ENCODE measurements around the gene RASL10B.

The RASL10B gene

DNA sequence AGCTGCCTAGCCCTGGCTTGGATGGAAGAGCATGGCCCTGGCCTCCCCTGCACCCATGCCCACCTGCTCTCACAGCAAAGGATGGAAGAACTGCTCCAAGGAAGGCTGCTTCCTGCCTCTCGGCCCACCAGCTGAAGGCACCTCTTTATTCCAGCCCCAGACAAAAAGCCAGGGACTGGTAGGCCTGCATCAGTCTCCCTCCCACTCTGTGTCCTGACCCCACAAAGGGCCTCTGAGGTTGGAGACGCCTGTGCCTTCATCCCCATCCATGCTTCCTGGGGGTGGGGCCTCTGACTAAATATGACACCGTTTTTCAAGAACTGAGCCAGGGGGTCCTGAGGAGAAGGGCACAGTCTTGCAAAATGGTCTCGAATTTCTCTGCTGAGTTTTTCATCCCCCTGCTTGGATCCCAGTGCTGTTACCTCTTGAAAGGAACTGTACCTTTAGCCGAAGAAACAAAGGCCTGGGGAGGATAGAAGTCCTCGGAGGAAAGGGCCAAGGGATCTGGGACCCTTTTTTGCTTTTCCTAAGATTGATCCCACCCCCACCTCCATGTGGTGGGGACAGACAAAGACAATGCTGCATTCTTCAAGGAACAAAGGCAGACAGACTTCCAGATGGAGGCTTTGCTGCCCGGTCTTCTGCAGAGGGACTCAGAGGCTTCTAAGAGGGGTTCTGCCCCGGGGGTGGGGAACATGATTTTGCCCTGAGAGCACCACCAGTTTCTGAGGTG is 34.5 kb downstream of the RASL10B start:
- DNase-seq (ENCODE audit: low read depth), result no peak

- no peak for DNase-seq (ENCODE audit: low read depth)
These were observed 35.0 kb downstream of the RASL10B start for GRCh38 chr17:35766489-35766877.

- DNase-seq (ENCODE audit: low read depth), result peak; percentile 72
These were observed 35.6 kb downstream of the RASL10B start for GRCh38 chr17:35766903-35767510.

GRCh38 chr17:35768797-35769196 is 37.4 kb downstream of the RASL10B start:
- no peak for DNase-seq (ENCODE audit: low read depth)

DNA sequence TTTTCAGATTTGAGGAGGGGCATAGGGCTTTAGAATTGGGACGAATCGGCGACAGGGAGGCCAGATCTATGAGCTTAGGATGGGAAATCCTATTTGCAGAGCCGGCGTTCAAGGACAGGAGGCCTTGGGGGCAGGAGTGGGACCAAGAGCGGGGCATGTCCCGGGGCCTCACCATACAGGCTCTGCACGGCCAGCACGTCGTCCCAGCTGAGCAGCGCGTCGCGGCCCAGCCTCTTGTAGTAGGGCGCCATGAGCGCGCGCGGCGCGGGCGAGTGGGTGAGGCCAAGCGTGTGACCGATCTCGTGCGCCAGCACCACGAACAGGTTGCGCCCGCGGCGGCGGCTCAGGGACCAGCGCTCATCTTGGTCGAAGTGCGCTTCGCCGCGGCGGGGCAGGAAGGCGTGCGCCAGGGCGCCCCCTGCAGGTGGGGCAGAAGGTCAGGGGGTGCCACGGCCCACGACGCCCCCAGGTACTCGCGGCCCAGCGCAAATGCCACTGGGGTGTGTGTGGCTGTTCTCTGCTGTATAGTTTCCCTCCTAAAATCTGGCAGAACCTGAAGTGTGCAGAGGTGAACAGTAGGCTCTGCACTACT is 38.6 kb downstream of the RASL10B start:
- DNase-seq (ENCODE audit: low read depth), result no peak

GRCh38 chr17:35773129-35773528 is 41.7 kb downstream of the RASL10B start:
- DNase-seq (ENCODE audit: low read depth), result no peak

DNA sequence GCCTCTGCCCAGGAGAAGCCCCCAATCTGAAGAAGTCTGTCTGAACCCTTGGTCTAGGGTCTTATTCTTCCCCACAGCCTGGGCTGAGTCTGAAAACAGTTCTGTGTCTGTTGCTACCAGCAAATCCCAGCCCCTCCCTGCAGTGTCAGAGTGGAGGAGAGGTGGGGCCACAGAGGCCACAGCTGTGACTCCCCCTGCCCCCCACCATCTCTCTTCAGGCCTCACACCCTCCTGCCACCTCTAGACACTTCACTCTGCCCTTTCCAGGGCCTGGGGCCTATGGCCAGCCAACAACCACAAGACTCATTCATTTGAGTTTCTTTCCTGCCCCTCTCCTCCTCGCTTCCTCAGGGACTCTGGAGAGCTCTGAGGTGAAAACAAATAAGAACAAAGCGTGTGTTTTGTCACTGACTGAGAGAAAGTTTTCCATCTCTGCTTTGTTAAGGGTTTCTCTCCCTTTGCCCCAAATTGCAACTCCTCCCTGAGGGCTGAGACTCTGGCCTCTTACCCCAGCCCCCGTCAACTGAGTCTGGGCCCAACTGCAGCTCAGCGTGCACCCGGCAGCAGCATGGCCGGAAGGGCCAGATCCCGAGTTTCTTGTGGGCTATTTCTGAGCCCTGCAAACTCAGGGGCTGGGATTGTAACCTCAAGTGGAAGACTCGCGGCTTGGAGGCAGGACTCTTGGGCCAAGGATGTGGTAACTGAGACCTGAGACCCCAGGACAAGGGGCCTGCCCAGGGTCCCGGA is 42.4 kb downstream of the RASL10B start:
- no peak for DNase-seq (ENCODE audit: low read depth)

- no peak for DNase-seq (ENCODE audit: low read depth)
These were observed 43.1 kb downstream of the RASL10B start for GRCh38 chr17:35774499-35774898.

GRCh38 chr17:35775039-35775438 is 43.6 kb downstream of the RASL10B start:
- DNase-seq (ENCODE audit: low read depth), result no peak

GRCh38 chr17:35775583-35775982 is 44.1 kb downstream of the RASL10B start:
- DNase-seq (ENCODE audit: low read depth), result no peak

GRCh38 chr17:35778641-35779196 is 47.3 kb downstream of the RASL10B start:
- no peak for DNase-seq (ENCODE audit: low read depth)

- no peak for DNase-seq (ENCODE audit: low read depth)
These were observed 49.5 kb downstream of the RASL10B start for GRCh38 chr17:35780950-35781349.

DNA sequence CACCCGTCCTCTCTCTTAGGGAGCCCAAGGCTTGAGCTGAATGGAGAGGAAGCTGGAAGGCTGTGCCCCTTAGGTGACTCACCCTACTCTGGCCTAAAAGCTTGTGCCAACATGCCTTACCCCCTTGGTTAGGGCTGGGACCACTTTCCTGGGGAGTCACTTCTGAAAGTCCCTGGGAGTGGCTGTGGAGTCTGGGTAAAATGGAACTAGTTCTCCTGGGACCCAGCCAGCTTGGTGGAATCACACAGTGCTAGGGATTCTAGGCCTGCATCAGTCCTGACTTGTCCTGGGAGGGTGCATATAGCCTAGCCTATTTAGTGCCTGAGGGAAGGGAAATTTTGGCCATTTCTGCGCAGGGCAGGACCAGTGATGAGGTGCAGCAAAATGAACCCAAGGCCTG is 53.5 kb downstream of the RASL10B start:
- no peak for DNase-seq (ENCODE audit: low read depth)

DNA sequence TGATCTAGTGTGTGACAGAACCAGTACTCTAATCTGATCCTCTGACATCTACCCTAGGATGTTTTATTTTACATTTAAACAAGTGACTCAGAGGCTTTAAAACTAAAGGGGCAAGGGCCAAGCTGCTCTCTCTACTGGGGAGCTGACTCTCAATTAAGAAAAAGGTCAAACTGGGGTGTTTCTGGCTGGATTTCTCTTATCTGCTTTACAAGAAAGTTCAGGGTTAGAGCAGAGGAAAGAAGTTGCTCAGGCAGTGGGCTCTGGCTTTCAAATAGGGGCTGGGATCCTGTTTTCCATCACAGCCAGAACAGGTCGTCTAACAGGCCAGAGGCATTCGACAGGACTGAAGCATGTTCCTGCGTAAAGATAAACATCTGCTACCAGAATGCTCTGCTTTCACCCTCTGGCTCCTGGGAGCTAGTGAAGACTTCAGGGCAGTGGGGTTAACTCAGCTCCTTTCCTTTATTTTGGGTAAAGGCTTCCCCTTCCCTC is 55.5 kb downstream of the RASL10B start:
- peak; percentile 53 for DNase-seq (ENCODE audit: low read depth)

DNA sequence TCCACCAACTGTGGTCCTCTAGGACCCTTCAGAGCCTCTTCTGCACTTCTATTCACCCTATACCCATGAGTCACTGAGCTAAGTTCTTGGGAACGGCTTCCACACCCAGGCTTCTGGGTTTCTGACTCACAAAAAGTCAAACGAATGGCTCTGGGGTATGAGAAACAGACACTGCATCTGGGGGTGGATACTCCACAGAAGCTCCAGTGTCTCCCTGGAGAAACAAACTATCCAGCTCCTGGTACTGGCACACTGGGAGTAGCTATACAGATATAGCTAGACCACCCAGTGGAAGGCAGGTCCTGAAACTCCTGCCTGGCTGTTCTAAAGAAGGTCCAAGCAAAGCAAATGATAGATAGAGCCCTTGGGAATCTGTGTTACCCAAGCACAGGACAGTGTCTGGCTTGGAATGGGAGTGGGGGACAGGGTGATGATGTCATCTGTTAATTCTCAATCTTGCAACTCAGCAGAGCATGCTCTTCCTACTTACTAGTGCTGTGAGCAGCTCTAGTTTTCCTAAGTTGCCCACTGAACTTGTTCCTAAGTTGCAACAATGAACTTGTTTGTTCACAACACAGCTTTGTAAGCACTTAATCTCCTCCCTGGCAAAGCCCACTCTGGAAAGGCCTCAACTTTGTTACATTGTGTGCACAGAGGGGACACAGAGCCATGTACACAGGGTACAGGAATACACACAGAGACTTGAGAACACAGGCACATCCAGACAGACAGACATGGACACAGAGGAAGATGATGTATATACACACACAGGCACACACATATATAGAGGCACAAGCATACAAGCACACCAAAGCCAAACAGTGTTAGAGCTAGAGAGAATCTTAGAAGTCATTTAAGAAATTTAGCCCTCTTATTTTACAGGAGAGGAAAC is 57.3 kb downstream of the RASL10B start:
- DNase-seq (ENCODE audit: low read depth), result peak; percentile 95

GRCh38 chr17:35790841-35791240 is 59.4 kb downstream of the RASL10B start:
- peak; percentile 43 for DNase-seq (ENCODE audit: low read depth)

- DNase-seq (ENCODE audit: low read depth), result no peak
These were observed 60.4 kb downstream of the RASL10B start for GRCh38 chr17:35791681-35792350.
